Measurements from ENCODE around the gene GPR84. TPM values are rescaled to one million over a fixed set of nuclear protein-coding genes. Genes with fewer than 3 reads are reported as not detected.

Gene GPR84
- total and polyA plus RNA-seq, 9 of the 15 experiments (the other 6 are each of a cell fraction or from before 2014, with no cell fraction given) = 0.07 to 0.18 (median 0.11) TPM; not detected in 5

DNA sequence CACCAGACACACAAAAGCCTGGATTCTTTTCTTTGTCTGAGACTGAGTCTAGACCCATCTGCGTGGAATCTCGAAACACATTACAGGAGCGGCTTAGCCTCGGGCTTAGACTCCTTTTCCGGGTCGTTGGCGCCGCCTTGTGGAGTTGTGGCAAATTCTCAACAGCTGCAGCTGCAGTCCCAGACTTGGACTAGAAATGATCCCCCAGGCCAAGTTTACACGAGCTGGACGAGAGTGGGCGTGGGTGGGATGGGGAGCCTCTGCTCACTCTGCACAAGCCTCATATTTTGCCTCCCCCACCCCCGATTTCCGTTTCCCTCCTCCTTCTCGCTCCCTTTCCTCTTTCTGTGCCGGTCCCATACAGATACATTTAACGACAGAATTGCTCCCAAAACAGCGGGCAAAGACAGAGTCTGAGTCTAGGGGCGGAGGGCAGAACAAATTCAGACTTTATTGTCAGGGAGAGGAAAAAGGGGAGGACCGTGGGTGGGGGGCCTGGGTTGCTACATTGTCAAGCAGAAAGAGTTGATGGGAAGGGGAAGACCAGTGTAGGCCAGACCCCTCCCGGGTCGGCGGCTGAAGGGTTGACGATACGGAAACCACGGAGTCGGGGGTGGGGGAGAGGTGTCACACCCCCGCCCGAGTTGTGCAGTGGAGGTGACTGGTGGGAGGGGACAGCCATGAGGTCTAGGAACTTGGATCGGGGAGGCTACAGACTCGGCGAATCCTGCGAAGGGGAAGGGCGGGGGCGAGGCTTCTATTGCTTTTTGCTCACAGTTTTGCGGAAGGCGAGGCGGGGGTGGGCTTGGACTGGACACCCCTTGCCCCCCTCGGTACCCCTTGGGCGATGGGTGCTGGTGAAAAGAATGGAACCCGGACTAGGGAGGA, 4.7 kb upstream of the GPR84 start (continued):
- TF ChIP-seq MCM7 (IDR thresholded peaks at IDR 0.05) = no peak
- no peak for TF ChIP-seq SRSF1 (IDR thresholded peaks at IDR 0.05; ENCODE audit: low read depth, low read length)
- TF ChIP-seq KLF16 (IDR thresholded peaks at IDR 0.05) = peak; percentile 59; the same call in 1 of the 2 replicates
- TF ChIP-seq, protein P1, sequence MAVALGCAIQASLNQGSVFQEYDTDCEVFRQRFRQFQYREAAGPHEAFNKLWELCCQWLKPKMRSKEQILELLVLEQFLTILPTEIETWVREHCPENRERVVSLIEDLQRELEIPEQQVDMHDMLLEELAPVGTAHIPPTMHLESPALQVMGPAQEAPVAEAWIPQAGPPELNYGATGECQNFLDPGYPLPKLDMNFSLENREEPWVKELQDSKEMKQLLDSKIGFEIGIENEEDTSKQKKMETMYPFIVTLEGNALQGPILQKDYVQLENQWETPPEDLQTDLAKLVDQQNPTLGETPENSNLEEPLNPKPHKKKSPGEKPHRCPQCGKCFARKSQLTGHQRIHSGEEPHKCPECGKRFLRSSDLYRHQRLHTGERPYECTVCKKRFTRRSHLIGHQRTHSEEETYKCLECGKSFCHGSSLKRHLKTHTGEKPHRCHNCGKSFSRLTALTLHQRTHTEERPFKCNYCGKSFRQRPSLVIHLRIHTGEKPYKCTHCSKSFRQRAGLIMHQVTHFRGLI (CRISPR knock-in tag; IDR thresholded peaks at IDR 0.05) = no peak
- TF ChIP-seq RBBP5 (IDR thresholded peaks at IDR 0.05; ENCODE audit: borderline replicate concordance, insufficient read depth, low read length, poor library complexity, severe bottlenecking) = no peak
- TF ChIP-seq FOXM1 (IDR thresholded peaks at IDR 0.05; ENCODE audit: low read depth) = 0 out of 2 replicates have a peak, but pooled peaks have one; percentile 18
- no peak for TF ChIP-seq FOXM1 (CRISPR knock-in tag; IDR thresholded peaks at IDR 0.05; ENCODE audit: low read depth)
- no peak for TF ChIP-seq ZNF197 (CRISPR knock-in tag; IDR thresholded peaks at IDR 0.05; ENCODE audit: low read depth)
- TF ChIP-seq, protein P2, sequence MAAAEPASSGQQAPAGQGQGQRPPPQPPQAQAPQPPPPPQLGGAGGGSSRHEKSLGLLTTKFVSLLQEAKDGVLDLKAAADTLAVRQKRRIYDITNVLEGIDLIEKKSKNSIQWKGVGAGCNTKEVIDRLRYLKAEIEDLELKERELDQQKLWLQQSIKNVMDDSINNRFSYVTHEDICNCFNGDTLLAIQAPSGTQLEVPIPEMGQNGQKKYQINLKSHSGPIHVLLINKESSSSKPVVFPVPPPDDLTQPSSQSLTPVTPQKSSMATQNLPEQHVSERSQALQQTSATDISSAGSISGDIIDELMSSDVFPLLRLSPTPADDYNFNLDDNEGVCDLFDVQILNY (CRISPR knock-in tag; IDR thresholded peaks at IDR 0.05) = no peak
- TF ChIP-seq, protein P3, sequence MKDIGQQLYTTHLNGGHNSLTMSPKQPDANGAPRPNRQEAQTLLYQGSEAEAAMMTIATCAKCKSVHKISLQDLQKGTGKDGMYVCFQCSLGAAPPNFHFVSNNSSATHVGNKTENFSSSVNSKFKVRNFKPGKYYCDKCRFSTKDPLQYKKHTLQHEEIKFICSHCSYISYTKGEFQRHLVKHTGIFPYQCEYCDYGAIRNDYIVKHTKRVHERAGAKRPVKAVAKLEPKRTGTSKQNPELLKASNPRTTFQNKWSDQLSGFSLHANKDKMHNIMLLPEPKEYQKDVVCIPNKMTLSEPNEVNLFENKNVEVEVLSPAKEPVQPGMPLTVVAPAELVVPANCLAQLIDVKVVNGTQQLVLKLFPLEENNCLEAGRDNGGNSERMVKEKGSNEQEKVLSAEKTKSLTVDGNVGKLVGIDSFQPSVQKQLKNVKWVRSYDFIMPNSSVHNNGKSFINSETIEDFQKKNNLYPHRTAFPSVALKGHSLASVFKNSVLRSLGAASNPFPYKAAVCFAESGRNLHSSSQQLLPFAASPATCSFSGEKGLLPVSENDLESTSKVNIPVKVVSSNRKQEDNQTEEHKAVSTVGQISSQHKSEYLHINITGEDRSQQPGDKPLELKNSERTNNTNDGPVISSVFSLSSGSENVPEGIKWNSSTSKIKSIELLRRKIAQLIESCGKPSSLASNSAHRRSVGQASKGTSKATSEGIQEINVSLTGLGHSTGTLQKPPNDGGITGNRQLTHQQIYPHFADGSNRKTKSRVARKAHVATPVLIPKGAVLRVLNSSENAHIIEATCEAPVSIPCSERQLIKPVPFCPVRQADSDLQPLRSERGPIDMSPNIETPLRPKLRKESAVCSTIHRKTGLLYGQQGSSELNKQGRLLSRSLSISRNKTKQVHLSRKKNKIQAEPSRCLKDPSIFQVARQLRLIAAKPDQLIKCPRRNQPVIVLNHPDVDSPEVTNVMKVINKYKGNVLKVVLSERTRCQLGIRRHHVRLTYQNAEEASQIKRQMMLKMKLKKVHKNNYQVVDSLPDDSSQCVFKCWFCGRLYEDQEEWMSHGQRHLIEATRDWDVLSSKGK (CRISPR knock-in tag; IDR thresholded peaks at IDR 0.05) = no peak
- TF ChIP-seq ZFP30 (CRISPR knock-in tag; IDR thresholded peaks at IDR 0.05; ENCODE audit: borderline replicate concordance) = no peak
- TF ChIP-seq, protein P4, sequence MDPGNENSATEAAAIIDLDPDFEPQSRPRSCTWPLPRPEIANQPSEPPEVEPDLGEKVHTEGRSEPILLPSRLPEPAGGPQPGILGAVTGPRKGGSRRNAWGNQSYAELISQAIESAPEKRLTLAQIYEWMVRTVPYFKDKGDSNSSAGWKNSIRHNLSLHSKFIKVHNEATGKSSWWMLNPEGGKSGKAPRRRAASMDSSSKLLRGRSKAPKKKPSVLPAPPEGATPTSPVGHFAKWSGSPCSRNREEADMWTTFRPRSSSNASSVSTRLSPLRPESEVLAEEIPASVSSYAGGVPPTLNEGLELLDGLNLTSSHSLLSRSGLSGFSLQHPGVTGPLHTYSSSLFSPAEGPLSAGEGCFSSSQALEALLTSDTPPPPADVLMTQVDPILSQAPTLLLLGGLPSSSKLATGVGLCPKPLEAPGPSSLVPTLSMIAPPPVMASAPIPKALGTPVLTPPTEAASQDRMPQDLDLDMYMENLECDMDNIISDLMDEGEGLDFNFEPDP (CRISPR knock-in tag; IDR thresholded peaks at IDR 0.05) = no peak
- TF ChIP-seq, protein P5, sequence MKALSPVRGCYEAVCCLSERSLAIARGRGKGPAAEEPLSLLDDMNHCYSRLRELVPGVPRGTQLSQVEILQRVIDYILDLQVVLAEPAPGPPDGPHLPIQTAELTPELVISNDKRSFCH (CRISPR knock-in tag; IDR thresholded peaks at IDR 0.05) = no peak
- TF ChIP-seq, protein P5 (tag; IDR thresholded peaks at IDR 0.05) = no peak
- 0 out of 2 replicates have a peak, but pooled peaks have one; percentile 3 for TF ChIP-seq NFIC (IDR thresholded peaks at IDR 0.05)
- TF ChIP-seq MYC (IDR thresholded peaks at IDR 0.05; ENCODE audit: low read depth, low read length) = peak; percentile 67
- TF ChIP-seq MYC (CRISPR knock-in tag; IDR thresholded peaks at IDR 0.05; ENCODE audit: borderline replicate concordance, low read depth) = no peak

All from K562 (cell line).